Measurements from ENCODE around the gene FGF18. TPM values are rescaled to one million over a fixed set of nuclear protein-coding genes. Genes with fewer than 3 reads are reported as not detected.

The FGF18 gene
- total and polyA plus RNA-seq, 2 donors (not counting 3 experiments of a cell fraction or from before 2014, with no cell fraction given), result 0.04 to 0.27 TPM

GRCh38 chr5:171499611-171500010, 80.2 kb downstream of the FGF18 start:
- TF ChIP-seq FOS (IDR thresholded peaks at IDR 0.05; ENCODE audit: borderline replicate concordance, insufficient read depth, low read length), result no peak
- no peak for TF ChIP-seq POLR2AphosphoS5 (IDR thresholded peaks at IDR 0.05; ENCODE audit: insufficient read depth, low read depth, low read length)
- TF ChIP-seq EZH2 (IDR thresholded peaks at IDR 0.05; ENCODE audit: borderline replicate concordance, low read depth, low read length, severe bottlenecking), result no peak
- TF ChIP-seq MAX (IDR thresholded peaks at IDR 0.05; ENCODE audit: insufficient read depth, insufficient read length), result no peak
- no peak for TF ChIP-seq GATA2 (IDR thresholded peaks at IDR 0.05; ENCODE audit: insufficient read depth, insufficient read length, low read depth, low read length)
- TF ChIP-seq JUN (IDR thresholded peaks at IDR 0.05; ENCODE audit: borderline replicate concordance, insufficient read depth, insufficient read length, low read depth), result no peak
- TF ChIP-seq MYC (IDR thresholded peaks at IDR 0.05; ENCODE audit: low read depth, low read length), result no peak
- TF ChIP-seq POLR2A (IDR thresholded peaks at IDR 0.05; ENCODE audit: low read depth, low read length), result no peak
- TF ChIP-seq, protein P1, sequence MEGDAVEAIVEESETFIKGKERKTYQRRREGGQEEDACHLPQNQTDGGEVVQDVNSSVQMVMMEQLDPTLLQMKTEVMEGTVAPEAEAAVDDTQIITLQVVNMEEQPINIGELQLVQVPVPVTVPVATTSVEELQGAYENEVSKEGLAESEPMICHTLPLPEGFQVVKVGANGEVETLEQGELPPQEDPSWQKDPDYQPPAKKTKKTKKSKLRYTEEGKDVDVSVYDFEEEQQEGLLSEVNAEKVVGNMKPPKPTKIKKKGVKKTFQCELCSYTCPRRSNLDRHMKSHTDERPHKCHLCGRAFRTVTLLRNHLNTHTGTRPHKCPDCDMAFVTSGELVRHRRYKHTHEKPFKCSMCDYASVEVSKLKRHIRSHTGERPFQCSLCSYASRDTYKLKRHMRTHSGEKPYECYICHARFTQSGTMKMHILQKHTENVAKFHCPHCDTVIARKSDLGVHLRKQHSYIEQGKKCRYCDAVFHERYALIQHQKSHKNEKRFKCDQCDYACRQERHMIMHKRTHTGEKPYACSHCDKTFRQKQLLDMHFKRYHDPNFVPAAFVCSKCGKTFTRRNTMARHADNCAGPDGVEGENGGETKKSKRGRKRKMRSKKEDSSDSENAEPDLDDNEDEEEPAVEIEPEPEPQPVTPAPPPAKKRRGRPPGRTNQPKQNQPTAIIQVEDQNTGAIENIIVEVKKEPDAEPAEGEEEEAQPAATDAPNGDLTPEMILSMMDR (IDR thresholded peaks at IDR 0.05; ENCODE audit: extremely low read depth in 1 of 2, insufficient read depth in 1 of 2, low read depth in 1 of 2, low read length in 2 of 2), result no peak
- H3K27ac ChIP-seq (ENCODE audit: insufficient read depth, low read depth, low read length), result no peak overlapping the region
- H3K9ac ChIP-seq (replicated peaks; ENCODE audit: extremely low read depth, insufficient read depth, low read length), result no peak overlapping the region
- POLR2A ChIA-PET, result no interaction called here
- no peak for DNase-seq (ENCODE audit: low read depth, low spot score)
- no peak for FAIRE-seq
- H4K20me1 ChIP-seq (replicated peaks; ENCODE audit: control insufficient read depth, extremely low read depth, insufficient read depth, low read length), result no peaks in the 10 kb centered on the region
- intact Hi-C loops (cut with micrococcal nuclease) (no loop called here), dilution Hi-C loops (cut with MboI; ENCODE audit: extremely low pct_ligation_motif_present, low sequenced_read_pairs) (no loop called here)
- no peaks in the 10 kb centered on the region for H3K79me2 ChIP-seq (ENCODE audit: control insufficient read depth, insufficient read depth, low read length)
- H2AFZ ChIP-seq (ENCODE audit: low read depth, low read length), result no peak overlapping the region
- H3K4me3 ChIP-seq (replicated peaks in 1 of 3; ENCODE audit: insufficient read depth in 1 of 3, low read depth in 1 of 3, low read length in 3 of 3), result no peak overlapping the region
- no peaks in the 10 kb centered on the region for H3K27me3 ChIP-seq (ENCODE audit: control insufficient read depth in 2 of 2, insufficient read depth in 2 of 2, low read length in 2 of 2)
- peaks cover 4% of the 10 kb centered on the region for H3K4me1 ChIP-seq (ENCODE audit: control insufficient read depth, extremely low read depth, insufficient read depth, low read length)
- BruUV-seq (replicated peaks), result no TSS peak
- CTCF ChIA-PET, result no interaction called here
- H3K4me2 ChIP-seq (ENCODE audit: insufficient read depth, low read length), result no peak overlapping the region
- no peaks in the 10 kb centered on the region for H3K36me3 ChIP-seq (ENCODE audit: control insufficient read depth in 2 of 2, extremely low read depth in 1 of 2, insufficient read depth in 2 of 2, low read length in 2 of 2)
- no peaks in the 10 kb centered on the region for H3K9me3 ChIP-seq (replicated peaks; ENCODE audit: control insufficient read depth, insufficient read depth, low read length)
- no peaks in the 10 kb centered on the region for H3K9me1 ChIP-seq (replicated peaks; ENCODE audit: control insufficient read depth, extremely low read depth, insufficient read depth, low read length)

Measured in endothelial cell of umbilical vein (primary cell).